Smooth muscle cell (in vitro differentiated cells): ENCODE data around the gene FBXO4. TPM values are rescaled to one million over a fixed set of nuclear protein-coding genes. Genes with fewer than 3 reads are reported as not detected.

ENCODE experiments used
- DNase-seq: peaks from one replicate; lab custom pipeline; 2025; ENCODE audit not compliant: unreplicated experiment; lab: John Stamatoyannopoulos, UW
- H2AFZ ChIP-seq: fragments of 200-600 bp; sonication (generic); 2 replicates; pipeline ENCODE4 v1.6.0; 2016; ENCODE audit warnings: antibody characterized with exemption, low read depth, mild to moderate bottlenecking
- H3F3A ChIP-seq: fragments of 200-600 bp; sonication (generic); 2 replicates; pipeline ENCODE4 v1.6.0; 2017; ENCODE audit warnings: antibody characterized with exemption, low read depth
- H3K27ac ChIP-seq: fragments of 200-600 bp; sonication (generic); 2 replicates; pipeline ENCODE4 v1.5.1; 2016; ENCODE audit warnings: low read depth, mild to moderate bottlenecking
- H3K27me3 ChIP-seq: fragments of 200-600 bp; sonication (generic); 2 replicates; pipeline ENCODE4 v1.6.1; 2016; ENCODE audit warnings: low read depth, mild to moderate bottlenecking
- H3K36me3 ChIP-seq: fragments of 200-600 bp; sonication (generic); 2 replicates; pipeline ENCODE4 v1.5.1; 2016; ENCODE audit warnings: low read depth
- H3K4me1 ChIP-seq: fragments of 200-600 bp; sonication (generic); 2 replicates; pipeline ENCODE4 v1.5.1; 2016; ENCODE audit warnings: low read depth
- H3K4me2 ChIP-seq: fragments of 200-600 bp; sonication (generic); 2 replicates; pipeline ENCODE4 v1.6.0; 2016; ENCODE audit warnings: mild to moderate bottlenecking
- H3K4me3 ChIP-seq: fragments of 200-600 bp; sonication (generic); 2 replicates; pipeline ENCODE4 v1.5.1; 2016; ENCODE audit warnings: mild to moderate bottlenecking
- H3K79me2 ChIP-seq: fragments of 200-600 bp; sonication (generic); 2 replicates; pipeline ENCODE4 v1.6.0; 2016; ENCODE audit warnings: low read depth, mild to moderate bottlenecking
- H3K9ac ChIP-seq: fragments of 200-600 bp; sonication (generic); 2 replicates; pipeline ENCODE4 v1.6.0; 2016; ENCODE audit warnings: low read depth
- H3K9me3 ChIP-seq: fragments of 200-600 bp; sonication (generic); replicated peaks from 2 replicates; pipeline ENCODE4 v1.5.1; 2016; ENCODE audit warnings: low read depth
- H4K20me1 ChIP-seq: fragments of 200-600 bp; sonication (generic); 2 replicates; pipeline ENCODE4 v1.6.0; 2016; ENCODE audit warnings: low read depth
- WGBS: methylation state at CpG from one replicate; pipeline ENCODE4 v1.1.7; 2016; ENCODE audit warnings: low lambda C conversion rate; 5-methylcytosine and 5-hydroxymethylcytosine counted together
- polyA plus RNA-seq: library from polyadenylated mRNA; unstranded; fragments of >200 nt; fragmentation: Nextera tagmentation; extraction: Ambion mirVana; gene quantifications from 2 replicates; pipeline ENCODE4 v1.2.1, GENCODE V29; 2016
- total RNA-seq: library from RNA; depleted of rRNA; stranded (reverse); fragments of >200 nt; gene quantifications from 2 replicates; pipeline ENCODE4 v1.2.3, GENCODE V29; 2014
- TF ChIP-seq, protein P1 (sequence below): fragments of 200-600 bp; sonication (generic); IDR thresholded peaks from 2 replicates; pipeline ENCODE4 v1.5.1; 2017; ENCODE audit warnings: borderline replicate concordance, mild to moderate bottlenecking, antibody characterized with exemption; ENCODE audit not compliant: insufficient read depth, poor library complexity, severe bottlenecking

The FBXO4 gene
- total and polyA plus RNA-seq, 2 experiments from 2014 or later, result 10.3 to 22.9 TPM

DNA sequence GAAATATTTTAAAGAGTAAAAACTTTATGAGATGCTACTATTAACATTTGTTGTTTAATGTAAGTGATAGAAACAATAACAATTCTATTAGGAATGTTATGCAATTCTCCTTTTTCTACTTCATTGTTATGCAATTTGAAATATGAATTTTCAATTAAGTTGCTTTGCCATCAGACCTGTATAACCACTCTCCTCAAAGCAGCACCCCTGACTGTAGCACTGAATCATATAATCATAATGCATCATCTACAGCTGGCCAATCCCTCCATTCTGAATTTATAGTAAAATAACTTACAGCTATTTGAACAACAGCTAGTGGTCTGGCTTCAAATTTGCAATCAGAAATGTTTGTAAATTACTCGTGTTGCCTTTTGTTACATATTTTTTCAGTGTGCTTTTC lies 29.2 kb downstream of the FBXO4 start:
- no peaks in the 10 kb centered on the region for H3F3A ChIP-seq
- no peak overlapping the region for H3K27ac ChIP-seq
- no peaks in the 10 kb centered on the region for H3K9me3 ChIP-seq
- H3K4me1 ChIP-seq, result no peaks in the 10 kb centered on the region
- DNase-seq, result no peak
- no peak overlapping the region for H2AFZ ChIP-seq
- H3K9ac ChIP-seq, result no peak overlapping the region
- H3K4me3 ChIP-seq, result no peak overlapping the region
- TF ChIP-seq, protein P1, sequence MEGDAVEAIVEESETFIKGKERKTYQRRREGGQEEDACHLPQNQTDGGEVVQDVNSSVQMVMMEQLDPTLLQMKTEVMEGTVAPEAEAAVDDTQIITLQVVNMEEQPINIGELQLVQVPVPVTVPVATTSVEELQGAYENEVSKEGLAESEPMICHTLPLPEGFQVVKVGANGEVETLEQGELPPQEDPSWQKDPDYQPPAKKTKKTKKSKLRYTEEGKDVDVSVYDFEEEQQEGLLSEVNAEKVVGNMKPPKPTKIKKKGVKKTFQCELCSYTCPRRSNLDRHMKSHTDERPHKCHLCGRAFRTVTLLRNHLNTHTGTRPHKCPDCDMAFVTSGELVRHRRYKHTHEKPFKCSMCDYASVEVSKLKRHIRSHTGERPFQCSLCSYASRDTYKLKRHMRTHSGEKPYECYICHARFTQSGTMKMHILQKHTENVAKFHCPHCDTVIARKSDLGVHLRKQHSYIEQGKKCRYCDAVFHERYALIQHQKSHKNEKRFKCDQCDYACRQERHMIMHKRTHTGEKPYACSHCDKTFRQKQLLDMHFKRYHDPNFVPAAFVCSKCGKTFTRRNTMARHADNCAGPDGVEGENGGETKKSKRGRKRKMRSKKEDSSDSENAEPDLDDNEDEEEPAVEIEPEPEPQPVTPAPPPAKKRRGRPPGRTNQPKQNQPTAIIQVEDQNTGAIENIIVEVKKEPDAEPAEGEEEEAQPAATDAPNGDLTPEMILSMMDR, result no peak
- H3K27me3 ChIP-seq, result no peaks in the 10 kb centered on the region
- 82% methylated on average over 1 of the region's 1 CpG for WGBS
- H3K4me2 ChIP-seq, result no peak overlapping the region
- no peaks in the 10 kb centered on the region for H4K20me1 ChIP-seq
- H3K36me3 ChIP-seq, result no peaks in the 10 kb centered on the region
- H3K79me2 ChIP-seq, result no peaks in the 10 kb centered on the region

- H3K79me2 ChIP-seq, result no peaks in the 10 kb centered on the region
- H3K4me3 ChIP-seq, result no peak overlapping the region
- no peaks in the 10 kb centered on the region for H3K4me1 ChIP-seq
- no peaks in the 10 kb centered on the region for H3F3A ChIP-seq
- no peaks in the 10 kb centered on the region for H3K9me3 ChIP-seq
- H3K9ac ChIP-seq, result no peak overlapping the region
- no peaks in the 10 kb centered on the region for H3K36me3 ChIP-seq
- TF ChIP-seq, protein P1, result no peak
- no peak for DNase-seq
- no peaks in the 10 kb centered on the region for H4K20me1 ChIP-seq
- H3K27ac ChIP-seq, result no peak overlapping the region
- H3K27me3 ChIP-seq, result no peaks in the 10 kb centered on the region
- no peak overlapping the region for H2AFZ ChIP-seq
- 80% methylated on average over 7 of the region's 7 CpGs for WGBS
- H3K4me2 ChIP-seq, result no peak overlapping the region
These were observed 30.4 kb downstream of the FBXO4 start for GRCh38 chr5:41955432-41956024.

DNA sequence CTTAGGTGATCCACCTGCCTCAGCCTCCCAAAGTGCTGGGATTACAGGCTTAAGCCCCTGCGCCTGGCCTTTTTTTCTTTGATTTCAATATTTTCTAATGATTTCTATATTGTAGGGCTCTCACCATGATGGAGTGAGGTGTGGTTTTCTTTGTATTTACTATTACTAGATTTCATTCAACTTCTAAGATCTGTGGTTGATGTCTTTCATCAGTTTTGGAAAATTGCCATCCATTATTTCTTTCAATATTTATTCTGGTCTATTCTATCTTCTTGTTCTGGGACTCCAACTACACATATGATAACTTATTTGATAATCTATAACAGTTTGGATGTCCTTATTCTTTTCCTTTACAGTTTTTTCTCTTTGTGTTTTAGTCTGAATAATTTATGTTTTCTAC lies 31.9 kb downstream of the FBXO4 start:
- no peak overlapping the region for H3K9ac ChIP-seq
- no peaks in the 10 kb centered on the region for H3K4me1 ChIP-seq
- WGBS, result 86% methylated on average over 1 of the region's 1 CpG
- H3K27ac ChIP-seq, result no peak overlapping the region
- TF ChIP-seq, protein P1, result no peak
- no peaks in the 10 kb centered on the region for H3K36me3 ChIP-seq
- no peaks in the 10 kb centered on the region for H3K79me2 ChIP-seq
- H3K9me3 ChIP-seq, result no peaks in the 10 kb centered on the region
- H3K4me3 ChIP-seq, result no peak overlapping the region
- H4K20me1 ChIP-seq, result no peaks in the 10 kb centered on the region
- H3K27me3 ChIP-seq, result no peaks in the 10 kb centered on the region
- H3F3A ChIP-seq, result no peaks in the 10 kb centered on the region
- DNase-seq, result no peak
- no peak overlapping the region for H3K4me2 ChIP-seq
- no peak overlapping the region for H2AFZ ChIP-seq

GRCh38 chr5:41960481-41960880 lies 35.4 kb downstream of the FBXO4 start:
- Histone ChIP-seq H3K27me3 (no peaks in the 10 kb centered on the region), H3K4me2 (no peak overlapping the region), H3K9ac (no peak overlapping the region), H3K79me2 (no peaks in the 10 kb centered on the region), H2AFZ (no peak overlapping the region), H3K27ac (no peak overlapping the region), H3K4me1 (no peaks in the 10 kb centered on the region), H3K9me3 (no peaks in the 10 kb centered on the region), H4K20me1 (no peaks in the 10 kb centered on the region), H3K36me3 (no peaks in the 10 kb centered on the region), H3K4me3 (no peak overlapping the region), H3F3A (no peaks in the 10 kb centered on the region)
- no peak for DNase-seq
- TF ChIP-seq, protein P1, result no peak
